ENCODE data around the gene STX16. TPM values are rescaled to one million over a fixed set of nuclear protein-coding genes. Genes with fewer than 3 reads are reported as not detected.

STX16 gene
- total RNA-seq, 1 experiment from 2014 or later: 89.1 TPM

- TF ChIP-seq USF1 (CRISPR knock-in tag; IDR thresholded peaks at IDR 0.05): no peak
- TF ChIP-seq CDX4 (CRISPR knock-in tag; IDR thresholded peaks at IDR 0.05; ENCODE audit: borderline replicate concordance): no peak
- TF ChIP-seq ZNF121 (CRISPR knock-in tag; IDR thresholded peaks at IDR 0.05): no peak
- no peak for TF ChIP-seq SMAD3 (CRISPR knock-in tag; IDR thresholded peaks at IDR 0.05; ENCODE audit: borderline replicate concordance)
Observed at GRCh38 chr20:58676161-58676560, 25.1 kb downstream of the STX16 start (continued).

GRCh38 chr20:58677079-58677604 lies 26.1 kb downstream of the STX16 start:
- Mint-ChIP-seq H3K36me3 (peaks cover 74% of the 10 kb centered on the region), H3K27ac (peak overlapping the region; percentile 92), H3K4me3 (no peak overlapping the region), H3K27me3 (ENCODE audit: low read depth) (no peaks in the 10 kb centered on the region), H3K9me3 (no peaks in the 10 kb centered on the region), H3K4me1 (peaks cover 63% of the 10 kb centered on the region)
- ChIA-PET POLR2A (no interaction called here), CTCF (interaction anchor here (1.4 kb wide), 1 partner anchor 26 kb away, joined by 3 read pairs; the partner anchor contains the start of gene STX16)
- no peak for TF ChIP-seq GRHL2 (CRISPR knock-in tag; IDR thresholded peaks at IDR 0.05; ENCODE audit: insufficient replicate concordance, severe bottlenecking)
- no peak for TF ChIP-seq FOXK1 (CRISPR knock-in tag; IDR thresholded peaks at IDR 0.05)
- no peak for TF ChIP-seq NR1H2 (CRISPR knock-in tag; IDR thresholded peaks at IDR 0.05)
- TF ChIP-seq GTF2I (CRISPR knock-in tag; conservative IDR thresholded peaks at IDR 0.05): no peak
- no peak for TF ChIP-seq AR (CRISPR knock-in tag; IDR thresholded peaks at IDR 0.05)
- TF ChIP-seq ELF4 (CRISPR knock-in tag; IDR thresholded peaks at IDR 0.05; ENCODE audit: low read depth): no peak
- TF ChIP-seq EMX1 (CRISPR knock-in tag; IDR thresholded peaks at IDR 0.05): no peak
- TF ChIP-seq ERG (CRISPR knock-in tag; IDR thresholded peaks at IDR 0.05): no peak
- TF ChIP-seq MXD4 (CRISPR knock-in tag; IDR thresholded peaks at IDR 0.05; ENCODE audit: borderline replicate concordance): no peak
- TF ChIP-seq NFYB (CRISPR knock-in tag; conservative IDR thresholded peaks at IDR 0.05; ENCODE audit: low read depth): no peak
- no peak for TF ChIP-seq TEAD1 (CRISPR knock-in tag; IDR thresholded peaks at IDR 0.05)
- no peak for TF ChIP-seq ATF6 (CRISPR knock-in tag; IDR thresholded peaks at IDR 0.05)
- no peak for TF ChIP-seq NFATC4 (CRISPR knock-in tag; IDR thresholded peaks at IDR 0.05)
- TF ChIP-seq E2F5 (CRISPR knock-in tag; IDR thresholded peaks at IDR 0.05): no peak
- DNase-seq (ENCODE audit: low spot score) (no peak), ATAC-seq (no peak)

Measured in WTC11 (cell line).